ENCODE data around the gene KAT2B.

- TF ChIP-seq JUND (IDR thresholded peaks at IDR 0.05; ENCODE audit: low read length) (no peak), ATF3 (IDR thresholded peaks at IDR 0.05; ENCODE audit: insufficient read depth, low read depth, low read length) (no peak), CBX5 (IDR thresholded peaks at IDR 0.05; ENCODE audit: low read depth, low read length) (no peak), CTCF (IDR thresholded peaks at IDR 0.05; ENCODE audit: control extremely low read depth in 1 of 3, insufficient read depth in 1 of 3, low read depth in 1 of 3, low read length in 3 of 3) (no peak), SAP30 (IDR thresholded peaks at IDR 0.05; ENCODE audit: insufficient read depth, insufficient replicate concordance, low read length) (no peak), TAF1 (IDR thresholded peaks at IDR 0.05; ENCODE audit: low read depth, low read length) (no peak), SRF (IDR thresholded peaks at IDR 0.05; ENCODE audit: low read depth, low read length) (no peak), POLR2A (IDR thresholded peaks at IDR 0.05; ENCODE audit: control extremely low read depth in 1 of 2, low read depth in 2 of 2, low read length in 2 of 2) (no peak)
Observed at GRCh38 chr3:20121088-20121487, 80.8 kb downstream of the KAT2B start.
